GM19035 (cell line): ENCODE measurements around the gene CSF3R.
"Not testable (repeated sequence)": the region's sequence is repeated elsewhere in the genome, so short reads cannot be mapped to it uniquely, and the experiment has no call there.

Experiments used
- ATAC-seq: cut with Tn5 transposase; IDR thresholded peaks from one replicate; pipeline ENCODE4 v1.9.1; 2021; ENCODE audit not compliant: unreplicated experiment

CSF3R gene

GRCh38 chr1:36484099-36484498, 1.4 kb upstream of the CSF3R start:
- ATAC-seq, result no peak

GRCh38 chr1:36481771-36482723, 666 bp downstream of the CSF3R start:
- no peak for ATAC-seq

- ATAC-seq, result no peak
These were observed 1.6 kb downstream of the CSF3R start for GRCh38 chr1:36481091-36481490.

- no peak for ATAC-seq
These were observed 2.6 kb downstream of the CSF3R start for GRCh38 chr1:36480161-36480560.

- ATAC-seq, result no peak
These were observed 3.1 kb downstream of the CSF3R start for GRCh38 chr1:36479505-36480051.

GRCh38 chr1:36477615-36478014, 5.1 kb downstream of the CSF3R start:
- not testable (repeated sequence) for ATAC-seq

GRCh38 chr1:36476945-36477344, 5.8 kb downstream of the CSF3R start:
- ATAC-seq, result no peak

- no peak for ATAC-seq
These were observed 6.7 kb downstream of the CSF3R start for GRCh38 chr1:36475910-36476604.

- no peak for ATAC-seq
These were observed 7.4 kb downstream of the CSF3R start for GRCh38 chr1:36475341-36475740.

- no peak for ATAC-seq
These were observed 10.1 kb downstream of the CSF3R start for GRCh38 chr1:36472656-36473055.

- no peak for ATAC-seq
These were observed 10.7 kb downstream of the CSF3R start for GRCh38 chr1:36471830-36472641.

GRCh38 chr1:36469163-36469562, 13.6 kb downstream of the CSF3R start:
- ATAC-seq, result no peak

GRCh38 chr1:36467700-36468455, 14.8 kb downstream of the CSF3R start:
- no peak for ATAC-seq

GRCh38 chr1:36467027-36467410, 15.7 kb downstream of the CSF3R start:
- no peak for ATAC-seq

GRCh38 chr1:36466370-36467026, 16.2 kb downstream of the CSF3R start:
- ATAC-seq, result no peak

GRCh38 chr1:36465731-36466369, 16.9 kb downstream of the CSF3R start:
- ATAC-seq, result no peak

GRCh38 chr1:36464605-36465393, 17.9 kb downstream of the CSF3R start:
- ATAC-seq, result no peak

- ATAC-seq, result peak; percentile 94
These were observed 18.7 kb downstream of the CSF3R start, which contains the start of gene MRPS15 for GRCh38 chr1:36463803-36464604. MRPS15 (minus strand) TSS chr1:36464384; CDS start chr1:36464275, 109 bp downstream.
